GM06990 (cell line): ENCODE results near the gene NTNG1.
A peak's percentile ranks its signal among the peaks of the same experiment; 100 is the strongest.

ENCODE experiments used
- DNase-seq: peaks from one replicate; pipeline ENCODE4 v3.0.0-alpha.2; 2011; ENCODE audit not compliant: insufficient read length; ENCODE audit errors: extremely low read depth
- H3K27me3 ChIP-seq: replicated peaks from 2 replicates; pipeline ENCODE4 v1.6.0; 2011; ENCODE audit warnings: low read length; ENCODE audit not compliant: control insufficient read depth, insufficient read depth
- H3K36me3 ChIP-seq: 2 replicates; pipeline ENCODE4 v1.5.1; 2011; ENCODE audit warnings: low read length; ENCODE audit not compliant: control insufficient read depth, insufficient read depth
- H3K4me3 ChIP-seq: replicated peaks from 2 replicates; pipeline ENCODE4 v1.5.1; 2011; ENCODE audit warnings: low read depth, mild to moderate bottlenecking, control low read depth, low read length
- CTCF ChIP-seq: IDR thresholded peaks from 2 replicates; pipeline ENCODE4 v1.5.1; 2011; ENCODE audit warnings: low read length, control low read depth, mild to moderate bottlenecking, inconsistent platforms; ENCODE audit not compliant: insufficient read depth, poor library complexity, severe bottlenecking

NTNG1 gene

GRCh38 chr1:107277022-107277421, 136.2 kb downstream of the NTNG1 start:
- peak; percentile 52 for TF ChIP-seq CTCF
- Histone ChIP-seq H3K4me3 (no peak overlapping the region), H3K36me3 (no peaks in the 10 kb centered on the region), H3K27me3 (no peaks in the 10 kb centered on the region)
- no peak for DNase-seq

- no peak for TF ChIP-seq CTCF
- Histone ChIP-seq H3K27me3 (no peaks in the 10 kb centered on the region), H3K36me3 (no peaks in the 10 kb centered on the region), H3K4me3 (no peak overlapping the region)
- no peak for DNase-seq
Measured at GRCh38 chr1:107286125-107286524, 145.3 kb downstream of the NTNG1 start.

GRCh38 chr1:107291987-107292386, 151.1 kb downstream of the NTNG1 start:
- no peak for DNase-seq
- no peak for TF ChIP-seq CTCF
- Histone ChIP-seq H3K4me3 (no peak overlapping the region), H3K27me3 (no peaks in the 10 kb centered on the region), H3K36me3 (no peaks in the 10 kb centered on the region)

- TF ChIP-seq CTCF = no peak
- DNase-seq = no peak
- H3K4me3 ChIP-seq = no peak overlapping the region
- H3K27me3 ChIP-seq = no peaks in the 10 kb centered on the region
- H3K36me3 ChIP-seq = no peaks in the 10 kb centered on the region
Measured at GRCh38 chr1:107293901-107294613, 153.2 kb downstream of the NTNG1 start.

GRCh38 chr1:107294686-107295085, 153.8 kb downstream of the NTNG1 start:
- H3K36me3 ChIP-seq = no peaks in the 10 kb centered on the region
- DNase-seq = no peak
- no peaks in the 10 kb centered on the region for H3K27me3 ChIP-seq

More at GRCh38 chr1:107294686-107295085, 153.8 kb downstream of the NTNG1 start:
- no peak for TF ChIP-seq CTCF
- H3K4me3 ChIP-seq = no peak overlapping the region
